CD4-positive, alpha-beta T cell treated with Interleukin-15 for 1 hour (primary cell): Measurements from ENCODE around the gene SMARCD1.

ENCODE experiments used
- DNase-seq: peaks from one replicate; pipeline ENCODE4 v3.0.0-alpha.2; 2020

Gene SMARCD1

GRCh38 chr12:50084775-50085614 lies at the start of gene SMARCD1:
TSS of gene SMARCD1 (plus strand) at chr12:50085342. CDS start at chr12:50085370, 28 bp downstream.
- DNase-seq, result peak; percentile 90

- DNase-seq, result no peak
These were observed 46.8 kb upstream of the SMARCD1 start for GRCh38 chr12:50038336-50038735.

GRCh38 chr12:50039151-50039835 lies 45.8 kb upstream of the SMARCD1 start:
- DNase-seq, result peak; percentile 71

- DNase-seq, result no peak
These were observed 44.5 kb upstream of the SMARCD1 start for GRCh38 chr12:50040657-50041056.

GRCh38 chr12:50041062-50041860 lies 43.9 kb upstream of the SMARCD1 start:
- no peak for DNase-seq

- DNase-seq, result no peak
These were observed 43.2 kb upstream of the SMARCD1 start for GRCh38 chr12:50041962-50042361.

GRCh38 chr12:50042693-50043092 lies 42.4 kb upstream of the SMARCD1 start:
- DNase-seq, result no peak

- no peak for DNase-seq
These were observed 41.8 kb upstream of the SMARCD1 start for GRCh38 chr12:50043308-50043707.

- no peak for DNase-seq
These were observed 41.3 kb upstream of the SMARCD1 start for GRCh38 chr12:50043854-50044253.

GRCh38 chr12:50047693-50048250 lies 37.4 kb upstream of the SMARCD1 start:
- no peak for DNase-seq

- no peak for DNase-seq
These were observed 35.7 kb upstream of the SMARCD1 start for GRCh38 chr12:50049254-50050118.

GRCh38 chr12:50050119-50050385 lies 35.1 kb upstream of the SMARCD1 start:
- no peak for DNase-seq

- peak; percentile 24 for DNase-seq
These were observed 34.6 kb upstream of the SMARCD1 start for GRCh38 chr12:50050410-50051098.

GRCh38 chr12:50051101-50051806 lies 33.9 kb upstream of the SMARCD1 start:
- no peak for DNase-seq

- DNase-seq, result no peak
These were observed 32.6 kb upstream of the SMARCD1 start for GRCh38 chr12:50052544-50052943.

- DNase-seq, result no peak
These were observed 32.2 kb upstream of the SMARCD1 start for GRCh38 chr12:50052964-50053363.

GRCh38 chr12:50053583-50053982 lies 31.6 kb upstream of the SMARCD1 start:
- no peak for DNase-seq

GRCh38 chr12:50055831-50056638 lies 29.1 kb upstream of the SMARCD1 start:
- peak; percentile 44 for DNase-seq

- no peak for DNase-seq
These were observed 28.5 kb upstream of the SMARCD1 start for GRCh38 chr12:50056639-50056976.
